GM10266 (cell line): ENCODE measurements around the gene VPS37B.
"Not testable (repeated sequence)": the region's sequence is repeated elsewhere in the genome, so short reads cannot be mapped to it uniquely, and the experiment has no call there.

Experiments
- DNase-seq: peaks from one replicate; pipeline ENCODE4 v3.0.0; 2012; ENCODE audit errors: extremely low spot score
- TF ChIP-seq, protein P1 (sequence below): IDR thresholded peaks from 2 replicates; pipeline ENCODE4 v1.5.1; 2012; ENCODE audit warnings: mild to moderate bottlenecking, low read depth; ENCODE audit not compliant: control insufficient read depth, insufficient read depth; ENCODE audit errors: missing control alignments

Gene VPS37B

DNA sequence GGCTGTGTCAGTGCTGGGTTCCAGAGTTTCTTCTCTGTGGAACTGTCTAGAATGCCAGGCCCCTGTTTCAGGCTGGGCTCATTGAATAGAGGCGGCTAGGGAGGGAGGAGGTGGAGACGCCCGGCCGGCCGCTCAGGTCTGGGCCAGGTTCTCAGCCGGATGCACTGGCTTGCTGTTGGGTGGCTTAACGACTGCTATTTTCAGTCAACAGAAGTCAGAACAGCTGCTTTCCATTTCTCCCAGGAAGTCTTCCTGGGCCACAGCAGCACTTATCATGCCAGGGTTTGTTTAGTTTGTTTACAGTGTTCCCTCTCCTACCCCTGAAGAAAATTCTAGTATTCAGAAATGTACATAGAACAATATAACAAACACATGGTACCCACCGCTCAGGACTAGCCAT is 26.0 kb upstream of the VPS37B start:
- TF ChIP-seq, protein P1, sequence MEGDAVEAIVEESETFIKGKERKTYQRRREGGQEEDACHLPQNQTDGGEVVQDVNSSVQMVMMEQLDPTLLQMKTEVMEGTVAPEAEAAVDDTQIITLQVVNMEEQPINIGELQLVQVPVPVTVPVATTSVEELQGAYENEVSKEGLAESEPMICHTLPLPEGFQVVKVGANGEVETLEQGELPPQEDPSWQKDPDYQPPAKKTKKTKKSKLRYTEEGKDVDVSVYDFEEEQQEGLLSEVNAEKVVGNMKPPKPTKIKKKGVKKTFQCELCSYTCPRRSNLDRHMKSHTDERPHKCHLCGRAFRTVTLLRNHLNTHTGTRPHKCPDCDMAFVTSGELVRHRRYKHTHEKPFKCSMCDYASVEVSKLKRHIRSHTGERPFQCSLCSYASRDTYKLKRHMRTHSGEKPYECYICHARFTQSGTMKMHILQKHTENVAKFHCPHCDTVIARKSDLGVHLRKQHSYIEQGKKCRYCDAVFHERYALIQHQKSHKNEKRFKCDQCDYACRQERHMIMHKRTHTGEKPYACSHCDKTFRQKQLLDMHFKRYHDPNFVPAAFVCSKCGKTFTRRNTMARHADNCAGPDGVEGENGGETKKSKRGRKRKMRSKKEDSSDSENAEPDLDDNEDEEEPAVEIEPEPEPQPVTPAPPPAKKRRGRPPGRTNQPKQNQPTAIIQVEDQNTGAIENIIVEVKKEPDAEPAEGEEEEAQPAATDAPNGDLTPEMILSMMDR: no peak
- no peak for DNase-seq

DNA sequence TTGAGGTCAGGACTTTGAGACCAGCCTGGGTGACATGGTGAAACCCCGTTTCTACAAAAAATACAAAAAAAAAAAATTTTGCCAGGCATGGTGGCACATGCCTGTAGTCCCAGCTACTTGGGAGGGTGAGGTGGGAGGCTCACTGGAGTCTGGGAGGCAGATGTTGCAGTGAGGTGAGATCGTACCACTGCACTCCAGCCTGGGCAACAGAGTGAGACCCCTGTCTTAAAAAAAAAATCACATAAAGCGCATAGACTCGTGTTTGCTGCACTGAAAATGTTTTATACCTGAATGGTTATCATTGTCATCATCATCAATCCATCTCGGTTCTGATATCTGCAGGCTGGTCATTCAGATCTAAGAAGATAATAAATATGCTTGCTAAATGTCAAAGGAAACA is 24.8 kb upstream of the VPS37B start:
- TF ChIP-seq, protein P1: no peak
- no peak for DNase-seq

- no peak for DNase-seq
- TF ChIP-seq, protein P1: no peak
These were observed 22.9 kb upstream of the VPS37B start for GRCh38 chr12:122918827-122919226.

- no peak for DNase-seq
- TF ChIP-seq, protein P1: no peak
These were observed 21.7 kb upstream of the VPS37B start for GRCh38 chr12:122917507-122918121.

GRCh38 chr12:122909442-122910288 is 13.7 kb upstream of the VPS37B start:
- TF ChIP-seq, protein P1: no peak
- DNase-seq: no peak

GRCh38 chr12:122908915-122909314 is 13.0 kb upstream of the VPS37B start:
- TF ChIP-seq, protein P1: no peak
- no peak for DNase-seq

GRCh38 chr12:122905258-122905657 is 9.3 kb upstream of the VPS37B start:
- DNase-seq: not testable (repeated sequence)

- TF ChIP-seq, protein P1: no peak
- DNase-seq: no peak
These were observed 7.7 kb upstream of the VPS37B start for GRCh38 chr12:122903693-122904034.
